Forelimb muscle (tissue), 1 donor: ENCODE data around the gene VAV3. TPM values are rescaled to one million over a fixed set of nuclear protein-coding genes. Genes with fewer than 3 reads are reported as not detected.
"Not testable (repeated sequence)": the region's sequence is repeated elsewhere in the genome, so short reads cannot be mapped to it uniquely, and the experiment has no call there.

Source experiments
- DNase-seq: peaks from one replicate; pipeline ENCODE4 v3.0.0-alpha.2; 2013; ENCODE audit warnings: low read depth
- polyA plus RNA-seq: library from polyadenylated mRNA; unstranded; fragments of 120-200 nt; gene quantifications from one replicate; pipeline ENCODE4 v1.2.1, GENCODE V29; 2013; ENCODE audit not compliant: insufficient read length

Gene VAV3
- 3.3 TPM for polyA plus RNA-seq

GRCh38 chr1:107965110-107965991 lies at the start of gene VAV3:
VAV3 (minus strand) TSS chr1:107965180; CDS start chr1:107964869, 311 bp downstream.
- no peak for DNase-seq

- no peak for DNase-seq
Observed at GRCh38 chr1:108012553-108012952, 47.6 kb upstream of the VAV3 start.

GRCh38 chr1:108011295-108011694 lies 46.3 kb upstream of the VAV3 start:
- no peak for DNase-seq

GRCh38 chr1:108010581-108010980 lies 45.6 kb upstream of the VAV3 start:
- no peak for DNase-seq

- DNase-seq = no peak
Observed at GRCh38 chr1:108009603-108010195, 44.7 kb upstream of the VAV3 start.

- no peak for DNase-seq
Observed at GRCh38 chr1:108007531-108007930, 42.6 kb upstream of the VAV3 start.

GRCh38 chr1:108007070-108007469 lies 42.1 kb upstream of the VAV3 start:
- DNase-seq = no peak

GRCh38 chr1:108004919-108005318 lies 39.9 kb upstream of the VAV3 start:
- DNase-seq = not testable (repeated sequence)

- DNase-seq = no peak
Observed at GRCh38 chr1:108000620-108001111, 35.7 kb upstream of the VAV3 start.

- no peak for DNase-seq
Observed at GRCh38 chr1:108000184-108000583, 35.2 kb upstream of the VAV3 start.

- no peak for DNase-seq
Observed at GRCh38 chr1:107997866-107998265, 32.9 kb upstream of the VAV3 start.

GRCh38 chr1:107993920-107994319 lies 28.9 kb upstream of the VAV3 start:
- DNase-seq = no peak

- no peak for DNase-seq
Observed at GRCh38 chr1:107992347-107992746, 27.4 kb upstream of the VAV3 start.

GRCh38 chr1:107991371-107992066 lies 26.5 kb upstream of the VAV3 start:
- DNase-seq = no peak

GRCh38 chr1:107990606-107991005 lies 25.6 kb upstream of the VAV3 start:
- no peak for DNase-seq

- no peak for DNase-seq
Observed at GRCh38 chr1:107981277-107981676, 16.3 kb upstream of the VAV3 start.

GRCh38 chr1:107979926-107980325 lies 14.9 kb upstream of the VAV3 start:
- DNase-seq = no peak

GRCh38 chr1:107979088-107979487 lies 14.1 kb upstream of the VAV3 start:
- no peak for DNase-seq

GRCh38 chr1:107976836-107977235 lies 11.9 kb upstream of the VAV3 start:
- DNase-seq = no peak

- no peak for DNase-seq
Observed at GRCh38 chr1:107976431-107976830, 11.5 kb upstream of the VAV3 start.

GRCh38 chr1:107975851-107976250 lies 10.9 kb upstream of the VAV3 start:
- no peak for DNase-seq

GRCh38 chr1:107974090-107974489 lies 9.1 kb upstream of the VAV3 start:
- no peak for DNase-seq
